ENCODE results near the gene RNF213.

RNF213 gene

GRCh38 chr17:80444644-80444979 lies 184.0 kb downstream of the RNF213 start:
- H3K27ac ChIP-seq, result no peak overlapping the region
- TF ChIP-seq, protein P1, sequence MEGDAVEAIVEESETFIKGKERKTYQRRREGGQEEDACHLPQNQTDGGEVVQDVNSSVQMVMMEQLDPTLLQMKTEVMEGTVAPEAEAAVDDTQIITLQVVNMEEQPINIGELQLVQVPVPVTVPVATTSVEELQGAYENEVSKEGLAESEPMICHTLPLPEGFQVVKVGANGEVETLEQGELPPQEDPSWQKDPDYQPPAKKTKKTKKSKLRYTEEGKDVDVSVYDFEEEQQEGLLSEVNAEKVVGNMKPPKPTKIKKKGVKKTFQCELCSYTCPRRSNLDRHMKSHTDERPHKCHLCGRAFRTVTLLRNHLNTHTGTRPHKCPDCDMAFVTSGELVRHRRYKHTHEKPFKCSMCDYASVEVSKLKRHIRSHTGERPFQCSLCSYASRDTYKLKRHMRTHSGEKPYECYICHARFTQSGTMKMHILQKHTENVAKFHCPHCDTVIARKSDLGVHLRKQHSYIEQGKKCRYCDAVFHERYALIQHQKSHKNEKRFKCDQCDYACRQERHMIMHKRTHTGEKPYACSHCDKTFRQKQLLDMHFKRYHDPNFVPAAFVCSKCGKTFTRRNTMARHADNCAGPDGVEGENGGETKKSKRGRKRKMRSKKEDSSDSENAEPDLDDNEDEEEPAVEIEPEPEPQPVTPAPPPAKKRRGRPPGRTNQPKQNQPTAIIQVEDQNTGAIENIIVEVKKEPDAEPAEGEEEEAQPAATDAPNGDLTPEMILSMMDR (IDR thresholded peaks at IDR 0.05), result no peak
- no peaks in the 10 kb centered on the region for H3K36me3 ChIP-seq
- peaks cover 6% of the 10 kb centered on the region for H3K27me3 ChIP-seq
- no peaks in the 10 kb centered on the region for H3K9me3 ChIP-seq
- no peak overlapping the region for H3K4me3 ChIP-seq (ENCODE audit: low read depth in 1 of 2, low read length in 1 of 2)
- no peaks in the 10 kb centered on the region for H3K4me1 ChIP-seq (ENCODE audit: control insufficient read depth in 1 of 2, insufficient read depth in 1 of 2, low read depth in 1 of 2, low read length in 1 of 2)

DNA sequence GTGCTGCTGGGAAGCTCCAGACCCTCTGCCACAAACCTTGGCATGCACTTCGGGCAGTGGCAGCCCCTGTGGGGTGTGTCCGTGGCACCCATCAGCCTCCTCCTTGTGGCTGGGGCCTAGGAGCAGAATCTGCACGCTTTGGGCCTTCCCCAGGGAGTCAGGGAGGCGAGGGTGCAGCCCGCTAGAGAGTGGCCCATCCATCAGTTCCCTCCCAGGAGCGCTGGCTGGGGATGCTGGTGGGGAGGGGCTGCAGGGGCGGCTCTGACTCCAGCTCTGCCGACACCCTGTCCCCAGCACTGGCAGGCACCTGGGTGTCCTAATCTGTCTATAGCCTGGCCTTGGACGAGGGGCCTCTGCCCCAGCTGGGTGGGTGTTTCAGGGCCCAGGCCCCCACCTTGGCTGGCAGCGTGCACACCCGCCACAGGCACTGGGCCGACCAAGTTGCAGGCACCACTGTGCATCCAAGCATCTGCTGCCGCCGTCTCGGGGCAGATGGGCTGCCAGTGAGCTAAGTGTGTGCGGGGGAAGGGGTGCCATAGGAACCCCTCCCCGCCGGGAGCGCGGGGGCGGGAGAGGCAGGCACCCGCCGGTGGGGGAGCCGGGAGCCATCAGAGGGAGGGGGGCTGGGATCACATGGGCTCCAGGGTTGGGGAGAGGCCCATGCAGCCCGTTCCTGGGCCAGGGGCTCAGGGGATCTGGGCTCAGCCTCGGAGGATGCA lies 184.5 kb downstream of the RNF213 start:
- H3K27me3 ChIP-seq, result peaks cover 6% of the 10 kb centered on the region
- H3K4me3 ChIP-seq (ENCODE audit: low read depth in 1 of 2, low read length in 1 of 2), result no peak overlapping the region
- no peaks in the 10 kb centered on the region for H3K36me3 ChIP-seq
- TF ChIP-seq, protein P1 (IDR thresholded peaks at IDR 0.05), result no peak
- H3K9me3 ChIP-seq, result no peaks in the 10 kb centered on the region
- H3K4me1 ChIP-seq (ENCODE audit: control insufficient read depth in 1 of 2, insufficient read depth in 1 of 2, low read depth in 1 of 2, low read length in 1 of 2), result no peaks in the 10 kb centered on the region
- no peak overlapping the region for H3K27ac ChIP-seq

- Histone ChIP-seq H3K27ac (no peak overlapping the region), H3K27me3 (peaks cover 6% of the 10 kb centered on the region), H3K4me1 (ENCODE audit: control insufficient read depth in 1 of 2, insufficient read depth in 1 of 2, low read depth in 1 of 2, low read length in 1 of 2) (no peaks in the 10 kb centered on the region), H3K36me3 (no peaks in the 10 kb centered on the region), H3K4me3 (ENCODE audit: low read depth in 1 of 2, low read length in 1 of 2) (no peak overlapping the region), H3K9me3 (no peaks in the 10 kb centered on the region)
- TF ChIP-seq, protein P1 (IDR thresholded peaks at IDR 0.05), result no peak
Measured at GRCh38 chr17:80445726-80446110, 185.1 kb downstream of the RNF213 start.

DNA sequence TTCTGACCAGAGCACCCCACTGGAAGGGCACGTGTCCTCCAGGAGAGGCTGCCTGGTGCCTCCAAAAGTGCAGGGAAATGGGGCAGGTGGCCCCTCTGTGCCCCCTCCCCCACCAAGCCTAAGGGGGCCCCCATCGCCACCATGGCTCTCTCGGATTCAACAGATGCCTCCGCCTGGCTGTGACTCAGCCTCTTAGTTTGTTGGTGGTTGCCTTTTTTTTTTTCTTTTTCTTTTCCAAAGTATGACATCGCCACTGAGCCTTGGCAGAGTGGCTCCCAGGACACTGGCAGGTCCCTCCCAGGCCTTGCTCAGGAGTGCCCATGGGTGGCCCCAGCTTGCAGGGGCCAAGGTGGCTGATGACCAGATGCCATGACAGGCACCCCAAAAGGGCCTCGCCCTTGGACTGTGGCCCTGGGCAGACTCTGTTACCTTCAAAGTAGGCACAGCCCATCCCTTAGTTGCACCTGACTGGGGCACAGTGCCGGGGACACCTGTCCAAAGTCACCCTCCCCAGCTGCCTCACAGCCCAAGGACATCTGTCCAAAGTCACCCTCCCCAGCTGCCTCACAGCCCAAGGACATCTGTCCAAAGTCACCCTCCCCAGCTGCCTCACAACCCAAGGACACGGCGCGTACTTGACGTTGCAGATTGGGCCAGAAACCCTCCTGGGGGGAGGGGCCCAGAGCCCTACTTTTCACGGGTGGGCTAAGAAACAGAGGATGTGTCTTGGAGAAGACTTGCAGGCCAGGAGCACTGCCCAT lies 186.2 kb downstream of the RNF213 start:
- no peak overlapping the region for H3K4me3 ChIP-seq (ENCODE audit: low read depth in 1 of 2, low read length in 1 of 2)
- H3K27me3 ChIP-seq, result peaks cover 6% of the 10 kb centered on the region
- H3K36me3 ChIP-seq, result no peaks in the 10 kb centered on the region

DNA sequence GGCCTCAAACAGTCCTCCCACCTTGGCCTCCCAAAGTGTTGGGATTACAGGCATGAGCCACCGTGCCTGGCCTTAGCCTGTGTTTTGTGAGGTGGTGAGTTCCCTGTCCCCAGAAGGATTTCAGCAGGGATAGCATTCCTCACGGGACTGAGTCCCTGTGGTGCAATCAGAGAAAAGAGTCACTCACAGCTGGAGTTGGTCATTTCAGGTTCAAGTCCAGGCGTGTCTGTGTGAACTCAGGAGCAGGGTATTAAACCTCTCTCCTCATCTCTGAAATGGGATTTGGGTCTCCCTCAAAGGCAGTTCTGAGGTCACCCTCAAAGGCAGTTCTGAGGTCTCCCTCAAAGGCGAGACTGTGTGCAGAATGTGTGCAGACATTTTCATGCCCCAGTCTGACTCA lies 187.1 kb downstream of the RNF213 start:
- no peaks in the 10 kb centered on the region for H3K4me1 ChIP-seq (ENCODE audit: control insufficient read depth in 1 of 2, insufficient read depth in 1 of 2, low read depth in 1 of 2, low read length in 1 of 2)
- H3K4me3 ChIP-seq (ENCODE audit: low read depth in 1 of 2, low read length in 1 of 2), result no peak overlapping the region
- TF ChIP-seq, protein P1 (IDR thresholded peaks at IDR 0.05), result no peak
- peaks cover 6% of the 10 kb centered on the region for H3K27me3 ChIP-seq
- H3K9me3 ChIP-seq, result no peaks in the 10 kb centered on the region
- H3K36me3 ChIP-seq, result no peaks in the 10 kb centered on the region
- H3K27ac ChIP-seq, result no peak overlapping the region

More for the DNA sequence above, 186.2 kb downstream of the RNF213 start:
- TF ChIP-seq, protein P1 (IDR thresholded peaks at IDR 0.05), result no peak
- H3K27ac ChIP-seq, result no peak overlapping the region
- H3K4me1 ChIP-seq (ENCODE audit: control insufficient read depth in 1 of 2, insufficient read depth in 1 of 2, low read depth in 1 of 2, low read length in 1 of 2), result no peaks in the 10 kb centered on the region
- no peaks in the 10 kb centered on the region for H3K9me3 ChIP-seq
